C4-2B (cell line): Measurements from ENCODE around the gene MESP2.

Source experiments
- CTCF ChIP-seq: fragments of 450-650 bp; conservative IDR thresholded peaks from 2 replicates; pipeline ENCODE4 v1.5.1; 2017; ENCODE audit warnings: mild to moderate bottlenecking
- ZFX ChIP-seq: fragments of 450-650 bp; IDR thresholded peaks from 2 replicates; pipeline ENCODE4 v1.6.1; 2017

- TF ChIP-seq CTCF (no peak), ZFX (no peak)
These were observed 14.2 kb upstream of the MESP2 start for GRCh38 chr15:89761929-89762328.
